Hematopoietic multipotent progenitor cell (in vitro differentiated cells): Measurements from ENCODE around the gene DSE. TPM values are rescaled to one million over a fixed set of nuclear protein-coding genes. Genes with fewer than 3 reads are reported as not detected.

ENCODE experiments used
- DNase-seq, 3 donors: peaks; one replicate each; pipeline ENCODE4 v3.0.0-alpha.2; 2011 to 2015; ENCODE audit warnings: low read depth in 2 of 3, low spot score in 2 of 3
- total RNA-seq: library from RNA; depleted of rRNA; stranded (reverse); fragments of >200 nt; gene quantifications from one replicate; pipeline ENCODE4 v1.2.3, GENCODE V29; 2012

DSE gene
- total RNA-seq, 1 donor = 35.8 TPM

GRCh38 chr6:116439522-116440051 lies 68.8 kb downstream of the DSE start:
- no peak for DNase-seq

DNA sequence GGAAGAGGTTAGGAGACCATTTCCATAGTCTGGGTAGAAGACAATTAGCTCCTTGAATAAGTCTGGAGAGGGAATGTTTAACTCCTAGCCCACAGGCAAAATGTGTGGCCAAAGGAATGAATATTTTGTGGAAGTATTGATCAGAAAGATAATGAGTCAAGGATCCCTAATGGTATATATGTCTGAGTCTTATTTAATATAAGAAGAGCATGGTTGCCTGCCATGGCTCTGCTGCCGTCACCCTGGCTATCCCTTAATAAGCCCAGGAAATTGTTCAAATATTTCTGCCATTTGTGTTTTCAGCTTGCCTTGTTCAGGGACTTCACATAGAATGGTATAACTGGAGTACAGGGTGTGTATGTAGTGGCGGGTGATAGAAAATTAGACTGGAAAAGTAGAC lies 72.4 kb downstream of the DSE start:
- DNase-seq = no peak

- peak in 1 of 3 donors; percentile 55 for DNase-seq
Observed at GRCh38 chr6:116444092-116444491, 73.3 kb downstream of the DSE start.

DNA sequence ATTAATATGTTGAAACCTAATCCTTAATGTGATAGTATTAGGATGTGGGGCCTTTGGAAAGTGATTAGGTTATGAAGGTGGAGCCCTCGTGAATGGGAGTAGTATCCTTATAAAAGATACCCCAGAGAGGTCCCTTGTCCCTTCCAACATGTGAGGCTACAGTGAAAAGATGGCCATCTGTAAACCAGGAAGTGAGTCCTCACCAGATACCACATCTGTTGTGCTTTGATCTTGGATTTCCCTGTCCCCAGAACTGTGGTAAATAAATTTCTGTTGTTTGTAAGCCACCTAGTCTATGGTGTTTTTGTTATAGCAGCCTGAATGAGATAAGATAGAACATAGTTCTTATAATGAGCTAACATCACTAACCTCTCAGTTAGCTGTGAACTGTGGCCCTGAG lies 73.8 kb downstream of the DSE start:
- no peak for DNase-seq

GRCh38 chr6:116445102-116445501 lies 74.4 kb downstream of the DSE start:
- no peak for DNase-seq

- DNase-seq = peak in 2 of 3 donors; percentile 45 to 66
Observed at GRCh38 chr6:116446399-116446798, 75.7 kb downstream of the DSE start.

GRCh38 chr6:116447052-116447451 lies 76.3 kb downstream of the DSE start:
- DNase-seq = no peak

DNA sequence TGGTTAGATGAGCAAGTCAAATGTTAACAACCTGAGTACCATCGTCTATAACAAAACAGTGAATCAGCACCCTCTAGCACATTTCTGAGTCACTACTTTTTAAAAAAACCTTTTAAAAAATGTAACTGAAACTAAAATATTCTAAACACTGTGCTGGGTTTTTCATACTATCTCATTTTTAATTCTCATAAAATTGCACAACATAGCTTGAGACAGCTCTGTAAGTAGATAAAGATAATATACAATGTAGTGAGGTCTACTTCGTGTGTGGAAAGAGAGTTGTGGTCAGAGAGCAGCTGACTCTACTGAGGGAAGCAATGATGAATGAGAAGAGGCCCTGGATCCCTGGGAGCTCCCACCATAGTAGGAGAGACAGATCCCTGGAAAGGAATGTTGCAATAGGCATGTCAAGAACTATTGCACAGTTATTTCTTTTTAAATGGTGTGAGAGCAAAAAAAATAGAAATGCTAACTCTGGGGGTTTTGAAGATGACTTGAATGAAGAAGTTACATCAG lies 76.8 kb downstream of the DSE start:
- peak in 1 of 3 donors; percentile 60 for DNase-seq

DNA sequence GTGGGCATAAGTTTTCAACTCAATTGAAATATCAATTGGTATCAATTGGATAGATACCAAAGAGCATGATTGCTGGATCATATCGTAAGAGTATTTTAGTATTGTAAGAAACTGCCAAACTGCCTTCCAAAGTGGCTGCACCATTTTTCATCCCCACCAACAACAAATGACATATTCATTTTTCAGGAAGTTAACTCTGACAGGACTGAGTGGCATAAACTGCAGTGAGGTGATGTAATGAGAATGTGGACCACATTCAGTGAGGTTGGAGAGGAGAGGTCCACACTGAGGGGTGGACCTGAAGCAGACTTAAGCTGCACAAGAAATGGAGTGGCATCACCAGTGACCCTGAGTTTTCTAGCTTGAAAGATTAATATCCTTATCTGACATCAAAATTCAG lies 78.8 kb downstream of the DSE start:
- no peak for DNase-seq

DNA sequence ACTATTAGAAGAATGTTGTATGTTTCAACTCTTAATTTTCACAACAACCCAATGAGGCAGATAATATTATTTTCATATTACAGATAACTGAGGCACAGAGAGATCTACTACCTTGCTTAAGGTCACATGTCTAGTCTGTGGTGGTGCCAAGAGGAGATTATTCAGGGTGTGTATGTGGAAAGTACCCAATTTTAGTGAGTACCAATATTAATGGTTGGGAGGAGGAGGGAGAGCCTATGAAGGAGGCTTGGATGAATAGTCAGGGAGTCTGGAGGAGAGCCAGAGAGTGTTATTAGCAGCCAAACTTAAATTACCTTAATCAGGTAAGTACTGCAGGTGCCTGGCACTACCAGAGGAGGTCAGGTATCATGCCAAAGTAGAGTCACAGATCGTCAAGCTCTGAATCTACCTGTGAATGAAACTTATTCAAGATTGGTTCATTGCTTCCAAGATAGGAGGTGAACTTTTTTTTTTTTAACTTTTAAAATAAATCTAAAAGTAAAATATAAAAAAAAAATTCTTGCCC lies 79.5 kb downstream of the DSE start:
- no peak for DNase-seq

GRCh38 chr6:116450769-116451740 lies 80.3 kb downstream of the DSE start:
- peak in 2 of 3 donors; percentile 67 to 87 for DNase-seq

- no peak for DNase-seq
Observed at GRCh38 chr6:116451916-116452315, 81.2 kb downstream of the DSE start.

DNA sequence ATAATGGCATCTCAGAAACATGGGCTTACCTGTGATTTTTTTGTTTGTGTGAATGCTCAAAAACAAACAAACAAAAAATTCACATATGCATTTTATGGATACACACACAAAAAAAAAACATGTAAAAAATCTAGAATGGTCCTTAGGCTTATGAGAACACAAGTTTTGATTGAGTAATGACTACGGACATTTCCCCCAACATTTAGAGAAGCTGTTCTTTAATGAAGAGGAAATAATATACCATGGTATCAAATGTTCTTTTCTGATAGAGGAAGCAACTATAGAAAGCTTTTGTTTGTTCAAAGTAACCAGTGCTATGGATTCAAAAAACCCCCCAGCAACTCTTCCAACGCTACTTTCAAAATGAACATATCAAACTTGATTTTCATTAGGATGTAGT lies 81.8 kb downstream of the DSE start:
- DNase-seq = no peak

GRCh38 chr6:116456106-116456505 lies 85.4 kb downstream of the DSE start:
- DNase-seq = no peak

DNA sequence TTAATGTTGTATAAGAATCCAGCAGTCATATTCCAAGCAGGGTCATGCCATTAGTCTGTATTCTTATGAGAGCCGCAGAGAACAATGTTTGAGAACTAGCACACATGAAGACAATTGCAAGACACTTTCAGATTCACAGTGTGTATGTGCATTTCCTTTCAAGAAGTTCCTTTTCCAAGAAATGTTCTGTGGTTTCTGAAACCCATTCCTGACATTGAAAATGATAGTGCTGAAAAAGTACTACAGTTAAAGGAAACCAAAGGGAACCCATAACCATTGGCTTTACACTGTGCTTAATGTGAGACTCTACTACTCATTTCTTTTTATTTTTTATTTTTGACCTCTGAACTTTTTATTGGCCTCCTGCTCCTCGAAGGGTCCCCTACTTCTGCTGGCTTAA lies 86.2 kb downstream of the DSE start:
- no peak for DNase-seq

- no peak for DNase-seq
Observed at GRCh38 chr6:116458264-116458663, 87.5 kb downstream of the DSE start.

GRCh38 chr6:116459927-116460326 lies 89.2 kb downstream of the DSE start:
- no peak for DNase-seq

DNA sequence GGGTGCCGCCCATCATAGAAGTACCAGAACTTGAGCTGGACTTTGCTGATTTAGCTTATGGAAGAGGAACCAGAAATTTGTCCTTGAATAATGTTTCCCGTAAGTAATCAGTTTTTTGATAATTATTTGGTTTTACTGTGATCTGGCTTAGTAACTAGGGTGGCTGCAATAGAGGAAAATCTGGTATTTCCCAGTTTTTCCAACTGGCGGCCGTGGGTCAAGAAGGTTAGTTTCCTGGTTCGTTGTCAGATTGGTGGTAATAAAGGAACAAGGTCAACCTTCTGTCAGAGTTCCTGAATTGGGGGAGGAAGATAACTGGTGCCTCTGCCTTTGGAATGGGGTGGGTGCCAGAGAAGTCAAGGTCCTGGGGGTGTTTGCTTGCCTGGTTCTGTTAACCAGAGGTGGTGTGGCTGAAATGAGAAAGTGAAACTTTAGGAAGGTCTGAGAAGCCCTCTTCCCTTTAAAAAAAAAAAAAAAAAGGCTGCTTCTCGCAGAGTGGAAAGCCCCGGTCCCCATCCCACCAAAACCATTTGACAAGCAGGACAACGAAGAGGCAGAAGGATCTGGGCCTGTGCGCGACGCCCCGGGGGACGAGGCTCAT lies 90.7 kb downstream of the DSE start, which contains the start of gene CALHM6:
Gene CALHM6, plus strand, starts transcription at position 45 of the 601 bp plus-strand sequence. Its CDS starts 555 bp downstream, at position 600.
- peak in 1 of 3 donors; percentile 50 for DNase-seq

DNA sequence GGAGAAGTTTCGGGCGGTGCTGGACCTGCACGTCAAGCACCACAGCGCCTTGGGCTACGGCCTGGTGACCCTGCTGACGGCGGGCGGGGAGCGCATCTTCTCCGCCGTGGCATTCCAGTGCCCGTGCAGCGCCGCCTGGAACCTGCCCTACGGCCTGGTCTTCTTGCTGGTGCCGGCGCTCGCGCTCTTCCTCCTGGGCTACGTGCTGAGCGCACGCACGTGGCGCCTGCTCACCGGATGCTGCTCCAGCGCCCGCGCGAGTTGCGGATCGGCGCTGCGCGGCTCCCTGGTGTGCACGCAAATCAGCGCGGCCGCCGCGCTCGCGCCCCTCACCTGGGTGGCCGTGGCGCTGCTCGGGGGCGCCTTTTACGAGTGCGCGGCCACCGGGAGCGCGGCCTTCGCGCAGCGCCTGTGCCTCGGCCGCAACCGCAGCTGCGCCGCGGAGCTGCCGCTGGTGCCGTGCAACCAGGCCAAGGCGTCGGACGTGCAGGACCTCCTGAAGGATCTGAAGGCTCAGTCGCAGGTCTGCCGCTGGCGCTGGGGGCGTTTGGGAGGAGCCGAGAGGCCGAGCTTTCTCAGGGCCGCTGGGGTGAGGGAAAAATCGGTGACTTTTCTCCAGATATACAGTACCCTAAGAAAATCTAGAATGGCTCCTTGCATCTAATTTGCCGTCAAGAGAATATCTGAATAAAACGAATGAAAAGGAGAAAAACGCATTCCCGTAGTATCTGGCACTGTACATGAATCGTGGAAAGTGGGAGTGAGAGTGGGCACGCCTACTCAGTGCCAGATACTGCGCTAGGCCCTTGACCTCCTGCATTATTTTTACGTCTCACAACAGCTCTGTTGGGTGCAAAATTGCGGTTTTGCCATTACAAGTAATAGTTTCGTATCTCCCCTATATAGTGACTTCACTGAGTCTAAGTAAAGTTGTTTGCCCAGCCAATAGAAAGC lies 91.5 kb downstream of the DSE start:
- peak; percentile 41 to 78 (median 62) for DNase-seq

DNA sequence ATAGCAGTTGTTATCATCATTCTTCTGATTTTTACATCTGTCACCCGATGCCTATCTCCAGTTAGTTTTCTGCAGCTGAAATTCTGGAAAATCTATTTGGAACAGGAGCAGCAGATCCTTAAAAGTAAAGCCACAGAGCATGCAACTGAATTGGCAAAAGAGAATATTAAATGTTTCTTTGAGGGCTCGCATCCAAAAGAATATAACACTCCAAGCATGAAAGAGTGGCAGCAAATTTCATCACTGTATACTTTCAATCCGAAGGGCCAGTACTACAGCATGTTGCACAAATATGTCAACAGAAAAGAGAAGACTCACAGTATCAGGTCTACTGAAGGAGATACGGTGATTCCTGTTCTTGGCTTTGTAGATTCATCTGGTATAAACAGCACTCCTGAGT lies 92.6 kb downstream of the DSE start:
- no peak for DNase-seq
